Activated naive CD4-positive, alpha-beta T cell treated with anti-CD3 and anti-CD28 coated beads for 36 hours (primary cell): ENCODE measurements around the gene NDUFAF5. TPM values are rescaled to one million over a fixed set of nuclear protein-coding genes. Genes with fewer than 3 reads are reported as not detected.

Experiments
- CTCF ChIA-PET: fragments of 350-600 bp; sonication (Branson Sonifier 250); formaldehyde crosslinking; loops from one replicate; lab custom pipeline; 2021; ENCODE audit warnings: antibody characterized with exemption; lab: Charles Lee
- DNase-seq: peaks from one replicate; pipeline ENCODE4 v3.0.0-alpha.2; 2020
- H3K27ac Mint-ChIP-seq: one replicate; pipeline ENCODE4 v1.8.0; 2021; ENCODE audit warnings: mild to moderate bottlenecking, mixed read lengths
- H3K27me3 Mint-ChIP-seq: one replicate; pipeline ENCODE4 v1.8.0; 2021; ENCODE audit warnings: low read depth, mixed read lengths
- H3K36me3 Mint-ChIP-seq: one replicate; pipeline ENCODE4 v1.8.0; 2021; ENCODE audit warnings: low read depth, mixed read lengths
- H3K4me1 Mint-ChIP-seq: one replicate; pipeline ENCODE4 v1.8.0; 2021; ENCODE audit warnings: low read depth, mixed read lengths
- H3K4me3 Mint-ChIP-seq: one replicate; pipeline ENCODE4 v1.8.0; 2021; ENCODE audit warnings: mild to moderate bottlenecking, moderate library complexity, mixed read lengths
- H3K9me3 Mint-ChIP-seq: one replicate; pipeline ENCODE4 v1.8.0; 2021; ENCODE audit warnings: mixed read lengths
- intact Hi-C: fragments of 100-400 bp; cut with micrococcal nuclease; formaldehyde crosslinking; loops from one replicate; pipeline ENCODE4 v1.15.1; 2023
- total RNA-seq, 2 experiments: library from RNA; stranded (reverse); gene quantifications; one replicate each; pipeline ENCODE4 v1.2.3, GENCODE V29; 2021

The NDUFAF5 gene
- total RNA-seq, 2 experiments from 2014 or later = 27.4 to 28.1 TPM

DNA sequence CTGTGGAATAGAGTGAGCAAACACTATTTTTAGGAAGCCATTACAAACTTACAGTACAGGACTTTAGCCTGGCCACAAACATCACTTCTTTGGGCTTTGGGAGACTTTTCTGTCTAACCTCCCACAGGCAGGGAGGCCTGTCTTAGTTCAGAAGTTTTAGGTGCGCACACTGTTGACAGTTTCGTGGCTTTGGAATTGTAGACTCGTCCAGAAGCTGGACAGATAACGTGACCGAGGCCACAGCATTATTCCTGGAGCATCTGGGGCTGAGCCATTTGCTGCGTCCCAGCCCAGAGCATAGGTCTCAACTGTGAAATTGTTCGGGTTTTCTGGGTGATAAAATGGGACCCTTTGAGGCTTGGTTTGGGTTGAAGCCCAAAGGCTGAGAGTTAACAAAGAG lies 53.8 kb downstream of the NDUFAF5 start:
- Mint-ChIP-seq H3K4me1 (no peaks in the 10 kb centered on the region), H3K27ac (no peak overlapping the region), H3K27me3 (peaks cover 12% of the 10 kb centered on the region), H3K36me3 (no peaks in the 10 kb centered on the region), H3K9me3 (no peaks in the 10 kb centered on the region), H3K4me3 (no peak overlapping the region)
- DNase-seq = no peak
- intact Hi-C loops = no loop called here
- CTCF ChIA-PET = no interaction called here

- Mint-ChIP-seq H3K4me1 (no peaks in the 10 kb centered on the region), H3K4me3 (no peak overlapping the region), H3K27me3 (peaks cover 12% of the 10 kb centered on the region), H3K36me3 (no peaks in the 10 kb centered on the region), H3K27ac (no peak overlapping the region), H3K9me3 (no peaks in the 10 kb centered on the region)
- no peak for DNase-seq
- CTCF ChIA-PET = no interaction called here
- intact Hi-C loops = no loop called here
Observed at GRCh38 chr20:13839421-13840092, 54.7 kb downstream of the NDUFAF5 start.

DNA sequence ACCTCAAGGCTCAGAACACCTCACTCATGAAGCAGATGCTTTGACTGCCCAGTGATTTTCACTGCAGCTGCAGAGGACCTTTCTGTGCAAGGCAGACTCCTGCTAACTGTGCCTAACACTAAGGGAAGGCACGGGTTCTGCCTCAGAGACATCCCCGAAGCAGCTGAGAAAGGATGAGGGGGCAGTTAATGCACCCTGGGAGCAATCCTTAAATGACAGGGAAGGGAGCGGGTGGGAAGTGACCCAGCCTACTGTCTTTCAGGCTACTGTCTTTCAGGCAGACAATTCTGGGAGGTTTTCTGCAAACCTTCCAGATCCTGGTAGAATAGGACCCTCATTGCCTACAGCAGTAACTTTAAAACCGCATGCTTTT lies 55.3 kb downstream of the NDUFAF5 start:
- DNase-seq = no peak
- no peak overlapping the region for H3K27ac Mint-ChIP-seq
- H3K4me1 Mint-ChIP-seq = no peaks in the 10 kb centered on the region
- CTCF ChIA-PET = no interaction called here
- intact Hi-C loops = no loop called here
- no peaks in the 10 kb centered on the region for H3K36me3 Mint-ChIP-seq
- H3K27me3 Mint-ChIP-seq = peaks cover 12% of the 10 kb centered on the region
- no peak overlapping the region for H3K4me3 Mint-ChIP-seq
- no peaks in the 10 kb centered on the region for H3K9me3 Mint-ChIP-seq

GRCh38 chr20:13841206-13841605 lies 56.4 kb downstream of the NDUFAF5 start:
- intact Hi-C loops = no loop called here
- DNase-seq = no peak
- H3K27ac Mint-ChIP-seq = no peak overlapping the region
- no peak overlapping the region for H3K4me3 Mint-ChIP-seq
- CTCF ChIA-PET = no interaction called here
- H3K9me3 Mint-ChIP-seq = no peaks in the 10 kb centered on the region
- H3K36me3 Mint-ChIP-seq = no peaks in the 10 kb centered on the region
- H3K4me1 Mint-ChIP-seq = no peaks in the 10 kb centered on the region
- H3K27me3 Mint-ChIP-seq = peaks cover 8% of the 10 kb centered on the region

GRCh38 chr20:13844296-13844695 lies 59.5 kb downstream of the NDUFAF5 start:
- H3K4me3 Mint-ChIP-seq = no peak overlapping the region
- intact Hi-C loops = no loop called here
- no peak overlapping the region for H3K27ac Mint-ChIP-seq
- H3K4me1 Mint-ChIP-seq = no peaks in the 10 kb centered on the region
- CTCF ChIA-PET = no interaction called here
- H3K36me3 Mint-ChIP-seq = no peaks in the 10 kb centered on the region
- H3K9me3 Mint-ChIP-seq = no peaks in the 10 kb centered on the region
- no peak for DNase-seq
- peaks cover 3% of the 10 kb centered on the region for H3K27me3 Mint-ChIP-seq

GRCh38 chr20:13851279-13851678 lies 66.5 kb downstream of the NDUFAF5 start:
- no peak for DNase-seq
- H3K27ac Mint-ChIP-seq = no peak overlapping the region
- CTCF ChIA-PET = no interaction called here
- H3K9me3 Mint-ChIP-seq = no peaks in the 10 kb centered on the region
- no peaks in the 10 kb centered on the region for H3K4me1 Mint-ChIP-seq
- no peak overlapping the region for H3K4me3 Mint-ChIP-seq
- intact Hi-C loops = no loop called here
- H3K36me3 Mint-ChIP-seq = no peaks in the 10 kb centered on the region
- peaks cover 2% of the 10 kb centered on the region for H3K27me3 Mint-ChIP-seq

GRCh38 chr20:13852306-13852705 lies 67.5 kb downstream of the NDUFAF5 start:
- Mint-ChIP-seq H3K4me3 (no peak overlapping the region), H3K9me3 (no peaks in the 10 kb centered on the region), H3K27ac (no peak overlapping the region), H3K27me3 (peaks cover 2% of the 10 kb centered on the region), H3K36me3 (no peaks in the 10 kb centered on the region), H3K4me1 (no peaks in the 10 kb centered on the region)
- intact Hi-C loops = no loop called here
- CTCF ChIA-PET = interaction anchor here (0.6 kb wide), 1 partner anchor 90 kb away, joined by 3 read pairs; no protein-coding TSS in a partner anchor
- no peak for DNase-seq

DNA sequence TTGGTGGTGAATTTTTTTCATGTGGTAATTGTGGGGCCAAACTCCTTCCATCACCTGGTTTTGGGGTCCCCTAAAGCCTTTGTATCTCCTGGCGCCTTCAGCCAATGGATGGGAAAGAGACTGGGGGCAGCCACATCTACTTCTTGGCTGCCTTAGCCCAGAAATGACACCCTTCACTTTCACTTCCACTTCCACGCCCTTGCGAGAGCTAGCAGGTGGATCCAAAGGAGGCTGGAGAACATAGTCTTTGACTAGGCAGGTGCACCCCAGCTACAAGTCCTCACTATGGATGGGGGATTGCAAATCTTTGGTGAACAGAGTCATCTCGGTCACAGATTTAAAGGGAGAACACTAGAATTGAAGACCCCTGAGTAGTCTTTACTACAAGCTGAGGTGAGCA lies 70.8 kb downstream of the NDUFAF5 start:
- CTCF ChIA-PET = no interaction called here
- H3K4me1 Mint-ChIP-seq = no peaks in the 10 kb centered on the region

GRCh38 chr20:13856354-13856753 lies 71.5 kb downstream of the NDUFAF5 start:
- Mint-ChIP-seq H3K36me3 (no peaks in the 10 kb centered on the region), H3K4me1 (no peaks in the 10 kb centered on the region), H3K9me3 (no peaks in the 10 kb centered on the region), H3K27me3 (peaks cover 5% of the 10 kb centered on the region), H3K27ac (no peak overlapping the region), H3K4me3 (no peak overlapping the region)
- intact Hi-C loops = no loop called here
- DNase-seq = no peak
- CTCF ChIA-PET = interaction anchor here (0.6 kb wide), 2 partner anchors 31 to 1612 kb away, joined by 3 to 4 read pairs; no protein-coding TSS in a partner anchor

More for the DNA sequence above, 70.8 kb downstream of the NDUFAF5 start:
- Mint-ChIP-seq H3K27me3 (peaks cover 2% of the 10 kb centered on the region), H3K27ac (no peak overlapping the region), H3K36me3 (no peaks in the 10 kb centered on the region), H3K9me3 (no peaks in the 10 kb centered on the region), H3K4me3 (no peak overlapping the region)
- no peak for DNase-seq
- intact Hi-C loops = no loop called here

DNA sequence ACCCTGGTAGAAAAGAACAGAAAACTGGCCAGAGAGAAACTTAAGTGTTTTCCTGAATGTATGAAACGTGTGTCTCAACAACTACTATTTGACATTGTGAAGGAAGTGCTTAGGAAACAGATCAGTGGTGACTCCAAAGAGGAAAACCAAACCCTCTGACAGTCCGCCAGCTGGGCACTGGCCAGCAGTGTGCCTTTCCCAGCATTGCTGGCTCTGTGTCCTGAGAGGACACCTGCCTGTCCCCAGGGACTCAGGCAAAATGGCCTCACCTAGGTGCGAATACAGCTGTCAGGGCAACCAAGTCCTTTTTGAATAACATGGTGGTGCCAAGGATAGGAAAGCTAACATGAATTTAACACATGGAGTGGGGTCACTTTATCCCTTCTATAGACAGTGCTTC lies 72.5 kb downstream of the NDUFAF5 start:
- no peaks in the 10 kb centered on the region for H3K36me3 Mint-ChIP-seq
- H3K4me1 Mint-ChIP-seq = no peaks in the 10 kb centered on the region
- no peak overlapping the region for H3K27ac Mint-ChIP-seq

GRCh38 chr20:13857961-13858360 lies 73.1 kb downstream of the NDUFAF5 start:
- H3K4me1 Mint-ChIP-seq = no peaks in the 10 kb centered on the region
- intact Hi-C loops = no loop called here
- H3K9me3 Mint-ChIP-seq = no peaks in the 10 kb centered on the region
- no peak overlapping the region for H3K27ac Mint-ChIP-seq
- peaks cover 5% of the 10 kb centered on the region for H3K27me3 Mint-ChIP-seq
- no peak overlapping the region for H3K4me3 Mint-ChIP-seq
- CTCF ChIA-PET = no interaction called here
- no peak for DNase-seq
- H3K36me3 Mint-ChIP-seq = no peaks in the 10 kb centered on the region

More for the DNA sequence above, 72.5 kb downstream of the NDUFAF5 start:
- intact Hi-C loops = no loop called here
- Mint-ChIP-seq H3K4me3 (no peak overlapping the region), H3K9me3 (no peaks in the 10 kb centered on the region), H3K27me3 (peaks cover 5% of the 10 kb centered on the region)
- DNase-seq = no peak
- CTCF ChIA-PET = no interaction called here

GRCh38 chr20:13858439-13858838 lies 73.6 kb downstream of the NDUFAF5 start:
- Mint-ChIP-seq H3K9me3 (no peaks in the 10 kb centered on the region), H3K4me1 (no peaks in the 10 kb centered on the region), H3K4me3 (no peak overlapping the region), H3K27me3 (peaks cover 5% of the 10 kb centered on the region), H3K27ac (no peak overlapping the region), H3K36me3 (no peaks in the 10 kb centered on the region)
- DNase-seq = no peak
- intact Hi-C loops = no loop called here
- CTCF ChIA-PET = no interaction called here

- H3K4me1 Mint-ChIP-seq = no peaks in the 10 kb centered on the region
- CTCF ChIA-PET = no interaction called here
- H3K36me3 Mint-ChIP-seq = no peaks in the 10 kb centered on the region
- H3K9me3 Mint-ChIP-seq = no peaks in the 10 kb centered on the region
- intact Hi-C loops = no loop called here
- H3K27me3 Mint-ChIP-seq = peaks cover 5% of the 10 kb centered on the region
- H3K4me3 Mint-ChIP-seq = no peak overlapping the region
- no peak for DNase-seq
- H3K27ac Mint-ChIP-seq = no peak overlapping the region
Observed at GRCh38 chr20:13858871-13859270, 74.0 kb downstream of the NDUFAF5 start.
